ENCODE measurements around the gene LIF. TPM values are rescaled to one million over a fixed set of nuclear protein-coding genes. Genes with fewer than 3 reads are reported as not detected.
A peak's percentile ranks its signal among the peaks of the same experiment; 100 is the strongest.
"Not testable (repeated sequence)": the region's sequence is repeated elsewhere in the genome, so short reads cannot be mapped to it uniquely, and the experiment has no call there.

The LIF gene
- total and polyA plus RNA-seq, 2 experiments from 2014 or later = 8.2 to 13.4 TPM

DNA sequence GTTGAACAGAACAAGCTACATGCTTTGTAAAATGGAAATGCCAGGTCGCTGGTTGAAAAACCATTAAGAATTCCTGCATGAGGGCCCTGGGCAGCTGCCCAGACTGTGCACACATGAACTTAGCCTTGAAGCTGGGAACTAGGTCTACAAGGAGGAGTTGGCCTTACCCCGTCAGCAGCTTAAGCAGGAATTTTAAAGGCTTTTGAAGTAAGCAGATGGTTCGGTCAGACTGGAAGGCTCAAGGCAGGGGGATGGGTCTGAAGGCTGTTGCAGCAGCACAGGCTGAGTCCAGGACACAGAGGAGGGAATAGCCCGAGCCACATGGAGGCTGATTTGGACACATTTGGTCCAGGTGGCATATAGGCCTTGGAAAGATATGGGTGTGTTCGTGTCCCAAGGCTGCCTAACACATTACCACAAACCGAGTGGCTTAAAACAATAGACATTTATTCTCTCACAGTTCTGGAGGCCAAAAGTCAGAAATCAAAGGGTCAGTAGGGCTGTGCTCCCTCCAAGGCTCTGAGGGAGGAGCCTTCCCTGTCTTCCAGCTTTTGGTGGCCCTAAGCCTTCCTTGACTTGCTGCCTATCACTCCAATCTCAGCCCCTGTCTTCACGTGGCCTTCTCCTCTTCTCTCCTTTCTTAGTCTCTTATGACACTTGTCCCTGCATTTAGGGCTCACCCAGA lies 11.6 kb downstream of the LIF start:
- Histone ChIP-seq H3K9me2 (replicated peaks; ENCODE audit: insufficient read depth) (no peaks in the 10 kb centered on the region), H4K20me1 (ENCODE audit: insufficient read depth, poor library complexity, severe bottlenecking) (no peaks in the 10 kb centered on the region), H3K27ac (peak overlapping the region; percentile 87), H3K79me2 (no peaks in the 10 kb centered on the region), H3K27me3 (no peaks in the 10 kb centered on the region), H3K36me3 (replicated peaks; ENCODE audit: insufficient read depth, low read depth) (no peaks in the 10 kb centered on the region), H2AFZ (no peak overlapping the region), H3K4me2 (peak overlapping the region; percentile 36), H3K4me1 (ENCODE audit: insufficient read depth) (peaks cover 33% of the 10 kb centered on the region), H3K9me3 (ENCODE audit: low read depth) (no peaks in the 10 kb centered on the region), H3K4me3 (no peak overlapping the region)
- WGBS (ENCODE audit: low lambda C conversion rate, missing lambda C conversion rate) = 37% methylated on average over 7 of the region's 7 CpGs
- DNase-seq (ENCODE audit: low spot score) = peak; percentile 78
- no peak for TF ChIP-seq EZH2phosphoT487 (IDR thresholded peaks at IDR 0.05; ENCODE audit: low read depth, severe bottlenecking, unreplicated experiment)
- TF ChIP-seq EZH2 (IDR thresholded peaks at IDR 0.05; ENCODE audit: borderline replicate concordance) = no peak
- TF ChIP-seq CTCF (IDR thresholded peaks at IDR 0.05; ENCODE audit: poor library complexity) = no peak

DNA sequence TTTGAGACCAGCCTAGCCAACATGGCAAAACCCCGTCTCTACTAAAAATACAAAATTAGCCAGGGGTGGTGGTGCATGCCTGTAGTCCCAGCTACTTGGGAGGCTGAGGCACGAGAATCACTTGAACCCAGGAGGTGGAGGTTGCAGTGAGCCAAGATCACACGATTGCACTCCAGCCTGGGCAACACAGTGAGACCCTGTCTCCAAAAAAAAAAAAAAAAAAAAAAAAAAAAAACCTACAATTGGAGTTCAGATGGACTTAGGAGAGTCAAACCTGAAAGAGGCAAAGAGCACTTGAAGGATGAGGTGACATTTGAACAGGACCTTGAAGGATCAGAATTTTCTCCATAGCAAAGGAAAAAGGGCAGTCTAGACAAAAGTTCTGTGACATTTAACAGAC lies 12.2 kb downstream of the LIF start:
- not testable (repeated sequence) for H3K9me3 ChIP-seq (ENCODE audit: low read depth); H3K79me2 ChIP-seq; H3K4me2 ChIP-seq; H3K36me3 ChIP-seq (replicated peaks; ENCODE audit: insufficient read depth, low read depth); H3K9me2 ChIP-seq (replicated peaks; ENCODE audit: insufficient read depth); H3K4me3 ChIP-seq; H2AFZ ChIP-seq; DNase-seq (ENCODE audit: low spot score); H4K20me1 ChIP-seq (ENCODE audit: insufficient read depth, poor library complexity, severe bottlenecking); H3K27me3 ChIP-seq
- Histone ChIP-seq H3K4me1 (ENCODE audit: insufficient read depth) (peaks cover 33% of the 10 kb centered on the region), H3K27ac (peak overlapping the region; percentile 69)
- WGBS (ENCODE audit: low lambda C conversion rate, missing lambda C conversion rate) = 95% methylated on average over 3 of the region's 3 CpGs

- no peak overlapping the region for H3K4me3 ChIP-seq
- H3K9me3 ChIP-seq (ENCODE audit: low read depth) = no peaks in the 10 kb centered on the region
- no peak for DNase-seq (ENCODE audit: low spot score)
- no peaks in the 10 kb centered on the region for H3K79me2 ChIP-seq
- H3K27ac ChIP-seq = no peak overlapping the region
- no peak overlapping the region for H3K4me2 ChIP-seq
- 89% methylated on average over 6 of the region's 6 CpGs for WGBS (ENCODE audit: low lambda C conversion rate, missing lambda C conversion rate)
- no peaks in the 10 kb centered on the region for H3K36me3 ChIP-seq (replicated peaks; ENCODE audit: insufficient read depth, low read depth)
- H4K20me1 ChIP-seq (ENCODE audit: insufficient read depth, poor library complexity, severe bottlenecking) = no peaks in the 10 kb centered on the region
- no peak overlapping the region for H2AFZ ChIP-seq
- H3K4me1 ChIP-seq (ENCODE audit: insufficient read depth) = peaks cover 29% of the 10 kb centered on the region
- H3K27me3 ChIP-seq = no peaks in the 10 kb centered on the region
- no peaks in the 10 kb centered on the region for H3K9me2 ChIP-seq (replicated peaks; ENCODE audit: insufficient read depth)
- TF ChIP-seq EZH2phosphoT487 (IDR thresholded peaks at IDR 0.05; ENCODE audit: low read depth, severe bottlenecking, unreplicated experiment) = no peak
- TF ChIP-seq EZH2 (IDR thresholded peaks at IDR 0.05; ENCODE audit: borderline replicate concordance) = no peak
- TF ChIP-seq CTCF (IDR thresholded peaks at IDR 0.05; ENCODE audit: poor library complexity) = no peak
Measured at GRCh38 chr22:30233582-30233981, 13.0 kb downstream of the LIF start.

- H2AFZ ChIP-seq = no peak overlapping the region
Measured at GRCh38 chr22:30232716-30233218, 13.8 kb downstream of the LIF start.

More at GRCh38 chr22:30232716-30233218, 13.8 kb downstream of the LIF start:
- Histone ChIP-seq H3K27me3 (no peaks in the 10 kb centered on the region), H3K79me2 (no peaks in the 10 kb centered on the region), H3K4me1 (ENCODE audit: insufficient read depth) (peaks cover 29% of the 10 kb centered on the region), H4K20me1 (ENCODE audit: insufficient read depth, poor library complexity, severe bottlenecking) (no peaks in the 10 kb centered on the region), H3K4me3 (no peak overlapping the region), H3K9me3 (ENCODE audit: low read depth) (no peaks in the 10 kb centered on the region), H3K9me2 (replicated peaks; ENCODE audit: insufficient read depth) (no peaks in the 10 kb centered on the region), H3K27ac (no peak overlapping the region), H3K4me2 (no peak overlapping the region), H3K36me3 (replicated peaks; ENCODE audit: insufficient read depth, low read depth) (no peaks in the 10 kb centered on the region)
- TF ChIP-seq CTCF (IDR thresholded peaks at IDR 0.05; ENCODE audit: poor library complexity) = no peak
- no peak for TF ChIP-seq EZH2 (IDR thresholded peaks at IDR 0.05; ENCODE audit: borderline replicate concordance)
- no peak for TF ChIP-seq EZH2phosphoT487 (IDR thresholded peaks at IDR 0.05; ENCODE audit: low read depth, severe bottlenecking, unreplicated experiment)
- no peak for DNase-seq (ENCODE audit: low spot score)
- WGBS (ENCODE audit: low lambda C conversion rate, missing lambda C conversion rate) = 56% methylated on average over 15 of the region's 17 CpGs
